GM21737 (cell line): ENCODE results near the gene FCN3.
"Not testable (repeated sequence)": the region's sequence is repeated elsewhere in the genome, so short reads cannot be mapped to it uniquely, and the experiment has no call there.

Experiments
- ATAC-seq: cut with Tn5 transposase; IDR thresholded peaks from one replicate; pipeline ENCODE4 v1.9.1; 2021; ENCODE audit warnings: mild to moderate bottlenecking, moderate library complexity; ENCODE audit not compliant: unreplicated experiment

The FCN3 gene

GRCh38 chr1:27400082-27400962 is 25.7 kb upstream of the FCN3 start:
- no peak for ATAC-seq

DNA sequence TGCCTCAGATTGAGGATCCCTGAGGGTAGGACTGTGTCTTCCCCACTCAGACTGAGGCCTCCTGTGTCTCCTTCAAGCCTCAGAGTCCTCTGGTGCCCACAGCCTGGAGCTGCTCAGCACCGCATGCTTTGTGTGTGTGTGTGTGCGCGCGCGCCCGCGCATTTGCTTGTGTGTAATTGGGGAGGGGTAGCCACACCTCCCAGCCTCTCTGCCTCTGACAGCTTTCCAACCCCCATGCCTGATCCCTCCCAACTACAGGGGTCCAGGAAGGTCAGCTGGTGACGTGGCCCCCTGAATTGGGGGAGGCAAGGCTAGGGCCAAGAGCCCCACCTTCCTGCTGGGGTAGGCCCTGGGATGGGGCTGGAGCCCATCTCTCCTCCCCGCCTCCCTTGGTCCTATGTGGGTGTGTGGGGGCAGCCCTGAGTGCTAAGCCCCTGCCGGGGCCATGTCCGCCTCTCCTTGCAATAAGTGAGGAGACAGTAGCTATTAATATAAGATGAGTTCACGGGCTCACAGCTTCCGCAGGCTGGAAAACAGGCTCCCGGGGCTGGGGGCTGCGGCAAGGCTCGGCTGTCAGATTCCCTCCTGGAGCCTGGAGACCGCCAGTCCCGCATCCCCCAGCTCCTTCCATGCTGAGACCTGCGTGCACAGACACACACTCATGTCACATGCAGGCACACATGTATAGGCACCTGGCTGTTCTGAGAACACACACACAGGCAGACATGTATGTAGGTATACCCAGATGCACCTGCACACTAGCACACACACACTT is 24.8 kb upstream of the FCN3 start:
- ATAC-seq: no peak

GRCh38 chr1:27398405-27399149 is 24.0 kb upstream of the FCN3 start:
- no peak for ATAC-seq

GRCh38 chr1:27397749-27398148 is 23.1 kb upstream of the FCN3 start:
- ATAC-seq: no peak

GRCh38 chr1:27397110-27397509 is 22.5 kb upstream of the FCN3 start:
- no peak for ATAC-seq

DNA sequence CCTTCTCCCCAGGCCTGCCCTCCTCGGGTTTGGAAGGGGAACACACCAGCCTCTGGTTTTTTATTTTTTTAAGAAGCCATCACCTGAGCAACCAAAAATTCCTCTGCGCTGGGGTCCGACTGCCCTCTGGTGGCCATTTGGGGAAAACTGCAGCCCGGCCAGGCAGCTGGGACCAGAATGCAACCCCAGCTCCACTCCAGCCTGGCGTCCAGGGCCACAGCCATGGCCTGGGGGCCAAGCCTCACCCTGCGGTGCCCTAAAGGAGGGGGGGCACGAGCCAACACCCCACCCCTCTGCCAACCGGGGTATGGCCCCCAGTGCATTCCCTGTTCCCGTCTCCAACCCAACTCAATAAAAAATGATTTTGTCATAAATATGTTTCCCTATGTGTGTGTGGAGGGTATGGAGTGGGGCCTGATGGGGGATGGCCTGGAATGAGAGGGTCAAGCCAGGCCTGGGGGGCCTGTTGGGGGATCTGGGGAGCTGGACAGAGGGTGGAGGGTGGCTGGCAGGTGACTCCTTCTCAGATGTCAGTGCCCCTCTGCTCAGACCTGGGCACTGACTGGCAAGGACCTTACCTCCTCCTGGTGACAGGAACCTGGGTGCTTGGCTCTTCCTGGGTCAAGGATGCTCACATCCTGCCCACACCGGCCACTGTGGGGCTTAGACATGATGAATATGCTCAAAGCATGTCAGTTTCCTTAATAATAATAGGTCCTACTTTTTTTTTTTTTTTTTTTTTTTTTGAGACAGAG is 21.0 kb upstream of the FCN3 start:
- no peak for ATAC-seq

DNA sequence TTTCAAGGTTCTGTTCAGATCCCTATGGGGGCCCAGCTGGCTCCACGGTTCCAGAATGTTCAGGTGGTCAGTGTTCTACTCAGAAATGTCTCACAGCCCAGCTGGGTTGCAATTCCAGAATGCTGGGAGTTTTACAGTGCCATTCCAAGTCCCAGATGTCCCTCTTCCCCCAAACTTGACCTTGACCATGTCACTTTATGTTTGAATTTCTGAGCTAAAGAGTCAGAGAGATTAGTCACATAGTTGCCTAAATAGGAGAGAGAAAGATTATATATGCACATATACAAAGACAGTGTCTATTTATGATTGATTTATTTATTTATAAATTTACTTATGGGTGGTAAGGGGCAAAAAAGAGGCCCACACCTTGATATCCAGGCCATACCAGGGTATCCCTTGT is 20.3 kb upstream of the FCN3 start:
- no peak for ATAC-seq

DNA sequence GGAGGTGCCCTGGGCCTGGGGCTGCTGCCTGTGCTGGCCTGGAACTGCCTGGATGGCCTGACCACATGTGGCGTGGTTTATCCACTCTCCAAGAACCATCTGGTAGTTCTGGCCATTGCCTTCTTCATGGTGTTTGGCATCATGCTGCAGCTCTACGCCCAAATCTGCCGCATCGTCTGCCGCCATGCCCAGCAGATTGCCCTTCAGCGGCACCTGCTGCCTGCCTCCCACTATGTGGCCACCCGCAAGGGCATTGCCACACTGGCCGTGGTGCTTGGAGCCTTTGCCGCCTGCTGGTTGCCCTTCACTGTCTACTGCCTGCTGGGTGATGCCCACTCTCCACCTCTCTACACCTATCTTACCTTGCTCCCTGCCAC is 19.6 kb upstream of the FCN3 start:
- no peak for ATAC-seq

DNA sequence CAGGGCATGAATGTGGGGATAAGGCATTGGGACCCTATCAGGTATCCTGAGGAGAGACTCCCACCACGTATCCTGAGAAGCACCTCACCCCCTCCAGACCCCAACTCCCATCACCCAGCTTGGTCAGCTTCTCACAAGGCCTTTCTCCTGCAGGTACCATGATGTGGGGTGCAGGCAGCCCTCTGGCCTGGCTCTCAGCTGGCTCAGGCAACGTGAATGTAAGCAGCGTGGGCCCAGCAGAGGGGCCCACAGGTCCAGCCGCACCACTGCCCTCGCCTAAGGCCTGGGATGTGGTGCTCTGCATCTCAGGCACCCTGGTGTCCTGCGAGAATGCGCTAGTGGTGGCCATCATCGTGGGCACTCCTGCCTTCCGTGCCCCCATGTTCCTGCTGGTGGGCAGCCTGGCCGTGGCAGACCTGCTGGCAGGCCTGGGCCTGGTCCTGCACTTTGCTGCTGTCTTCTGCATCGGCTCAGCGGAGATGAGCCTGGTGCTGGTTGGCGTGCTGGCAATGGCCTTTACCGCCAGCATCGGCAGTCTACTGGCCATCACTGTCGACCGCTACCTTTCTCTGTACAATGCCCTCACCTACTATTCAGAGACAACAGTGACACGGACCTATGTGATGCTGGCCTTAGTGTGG is 19.1 kb upstream of the FCN3 start:
- no peak for ATAC-seq

DNA sequence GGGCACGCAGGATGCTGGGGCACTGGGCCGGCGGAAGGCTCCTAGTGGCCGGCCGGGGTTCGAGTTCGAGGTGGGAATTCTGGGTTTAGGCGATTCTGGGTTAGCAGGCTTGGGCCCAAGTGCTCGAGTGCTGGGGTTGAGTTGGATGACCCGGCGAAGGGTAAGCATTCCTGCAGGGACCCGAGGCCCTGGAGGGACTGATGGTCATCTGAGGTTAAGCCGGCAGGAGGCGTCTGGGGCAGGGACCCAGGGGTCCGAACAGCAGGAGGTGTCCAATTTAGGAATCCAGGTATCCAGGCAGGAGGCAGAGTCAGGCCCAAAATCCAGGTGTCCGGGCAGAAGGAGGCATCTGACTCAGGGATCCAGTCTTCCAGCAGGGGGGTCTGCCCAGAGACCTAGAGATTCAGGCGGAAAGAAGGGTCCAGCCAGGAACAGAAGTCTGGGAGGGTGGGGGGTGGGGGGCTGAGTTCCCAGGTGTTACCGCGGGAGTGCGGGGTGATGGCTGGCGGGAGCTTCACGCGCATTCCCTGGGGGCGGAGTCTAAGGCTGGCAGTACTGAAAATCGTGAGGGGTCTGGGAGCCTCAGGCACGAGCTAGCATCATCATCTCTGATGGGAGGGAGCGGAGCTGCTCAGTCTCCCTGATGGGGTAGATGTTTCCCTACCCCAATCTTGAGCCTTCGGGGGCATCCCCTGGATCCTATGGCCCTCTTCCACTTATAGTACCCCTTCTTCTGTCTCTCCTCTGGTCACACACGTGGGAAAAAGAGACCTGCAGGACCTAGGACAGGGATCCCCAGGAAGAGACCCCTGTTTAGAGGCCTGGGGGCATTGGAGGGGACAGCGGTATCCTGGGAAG is 18.4 kb upstream of the FCN3 start:
- no peak for ATAC-seq

DNA sequence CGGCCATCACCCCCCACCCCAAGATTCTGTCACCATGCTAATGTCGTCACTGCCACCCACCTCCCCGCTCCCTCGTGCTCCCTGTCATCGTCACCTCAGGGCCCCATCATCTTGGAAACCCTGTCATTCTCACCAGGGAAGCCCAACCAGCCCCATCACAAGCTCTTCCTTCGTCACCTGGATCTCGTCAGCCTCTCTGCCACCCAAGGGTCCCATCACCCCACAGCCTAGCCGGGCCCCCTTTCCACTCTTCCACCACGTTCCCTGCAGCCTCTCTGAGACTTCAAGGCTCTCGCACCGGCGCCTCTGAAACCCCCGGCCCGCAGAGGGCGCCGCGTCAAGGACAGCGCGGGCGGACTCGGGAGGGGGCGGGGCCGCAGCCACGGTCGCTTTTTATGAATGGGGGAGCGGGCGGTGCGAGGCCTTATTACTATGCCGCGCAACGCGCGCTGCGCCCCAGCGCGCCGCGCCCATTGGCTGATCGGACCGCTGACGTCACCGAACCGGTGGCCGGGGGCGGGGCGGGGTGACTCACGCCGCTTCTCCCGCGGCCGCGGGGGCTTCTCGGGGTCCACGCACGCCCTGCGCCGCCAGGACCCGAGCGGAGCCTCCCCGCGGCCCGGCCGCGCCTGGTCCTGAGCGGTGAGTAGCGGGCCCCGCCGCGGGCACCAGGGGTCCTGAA is 17.6 kb upstream of the FCN3 start, which contains the start of gene GPR3:
GPR3 (plus strand) TSS at position 527 of the 682 bp plus-strand sequence. CDS start 1,177 bp downstream, outside the sequence.
- peak; percentile 82 for ATAC-seq

- ATAC-seq: no peak
Observed at GRCh38 chr1:27391511-27392095, 17.0 kb upstream of the FCN3 start.

- no peak for ATAC-seq
Observed at GRCh38 chr1:27388337-27389005, 13.8 kb upstream of the FCN3 start.

DNA sequence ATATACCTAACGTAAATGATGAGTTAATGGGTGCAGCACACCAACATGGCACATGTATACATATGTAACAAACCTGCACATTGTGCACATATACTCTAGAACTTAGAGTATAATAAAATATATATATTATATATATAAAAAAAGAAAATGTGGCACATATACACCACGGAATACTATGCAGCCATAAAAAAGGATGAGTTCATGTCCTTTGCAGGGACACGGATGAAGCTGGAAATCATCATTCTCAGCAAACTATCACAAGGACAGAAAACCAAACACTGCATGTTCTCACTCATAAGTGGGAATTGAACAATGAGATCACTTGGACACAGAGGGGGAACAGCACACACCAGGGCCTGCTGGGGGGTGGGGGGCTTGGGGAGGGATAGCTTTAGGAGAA is 10.2 kb upstream of the FCN3 start:
- not testable (repeated sequence) for ATAC-seq

DNA sequence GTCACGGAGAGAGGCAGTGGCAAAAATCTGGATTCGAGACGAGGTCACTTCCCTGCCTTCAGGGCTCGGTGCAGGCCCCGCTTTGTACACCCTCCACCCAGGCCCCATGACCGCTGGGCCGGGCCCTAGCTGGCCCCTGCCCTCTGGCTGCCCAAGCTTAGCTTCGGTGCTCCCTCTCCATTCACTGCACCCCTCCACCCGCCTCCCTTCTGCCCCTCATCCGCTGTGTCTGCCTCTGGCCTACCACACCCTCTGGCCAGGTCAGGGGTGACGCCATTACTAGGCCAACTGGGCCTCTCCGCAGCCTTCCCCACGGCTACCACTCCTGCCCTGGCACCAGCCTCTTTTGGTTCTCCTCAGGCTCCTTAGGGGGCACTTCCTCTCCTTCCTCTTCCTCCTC is 9.0 kb upstream of the FCN3 start:
- ATAC-seq: no peak

DNA sequence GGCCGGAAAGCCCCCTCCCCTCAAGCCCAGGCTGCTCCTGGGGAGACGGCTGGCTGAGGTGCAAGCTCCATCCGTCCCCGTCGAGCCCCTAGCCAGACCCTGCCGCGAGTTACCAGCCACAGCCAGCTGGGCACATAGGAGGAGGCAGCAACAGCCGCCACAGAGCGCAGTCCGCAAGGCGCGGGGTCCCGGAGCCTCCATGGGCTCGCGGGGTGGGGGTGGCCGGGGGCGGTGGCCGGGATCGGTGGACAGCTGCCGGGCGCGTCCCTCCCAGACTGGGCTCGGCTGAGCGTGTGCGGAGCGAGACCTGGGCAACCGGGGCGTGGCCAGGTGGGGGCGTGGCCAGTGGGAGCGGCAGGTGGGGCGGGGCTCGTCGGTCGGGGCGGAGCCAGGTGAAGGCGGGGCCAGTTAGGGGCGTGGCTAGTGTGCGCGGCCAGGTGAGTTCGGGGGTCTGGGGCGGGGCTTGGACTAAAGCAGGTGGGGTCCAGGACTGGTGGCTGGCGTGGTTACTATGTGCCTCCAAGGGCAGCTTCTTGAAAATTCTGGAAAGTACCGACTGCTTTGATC is 8.5 kb upstream of the FCN3 start, which contains the start of gene CD164L2:
CD164L2 (minus strand) TSS at position 295 of the 567 bp plus-strand sequence; CDS start at position 201, 94 bp downstream.
- no peak for ATAC-seq
